H54 (cell line): ENCODE data around the gene NINJ1.

Source experiments
- DNase-seq: peaks from one replicate; pipeline ENCODE4 v3.0.0; 2011; ENCODE audit warnings: low spot score, mixed read lengths; ENCODE audit not compliant: insufficient read length
- FAIRE-seq: peaks from 3 replicates; lab custom pipeline; 2011; peaks lifted over from hg19 to GRCh38; lab: Jason Lieb, UNC
- POLR2A ChIP-seq: IDR thresholded peaks from 2 replicates; pipeline ENCODE4 v1.6.1; 2011; ENCODE audit warnings: low read depth, mild to moderate bottlenecking, low read length

The NINJ1 gene, protein sequence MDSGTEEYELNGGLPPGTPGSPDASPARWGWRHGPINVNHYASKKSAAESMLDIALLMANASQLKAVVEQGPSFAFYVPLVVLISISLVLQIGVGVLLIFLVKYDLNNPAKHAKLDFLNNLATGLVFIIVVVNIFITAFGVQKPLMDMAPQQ

DNA sequence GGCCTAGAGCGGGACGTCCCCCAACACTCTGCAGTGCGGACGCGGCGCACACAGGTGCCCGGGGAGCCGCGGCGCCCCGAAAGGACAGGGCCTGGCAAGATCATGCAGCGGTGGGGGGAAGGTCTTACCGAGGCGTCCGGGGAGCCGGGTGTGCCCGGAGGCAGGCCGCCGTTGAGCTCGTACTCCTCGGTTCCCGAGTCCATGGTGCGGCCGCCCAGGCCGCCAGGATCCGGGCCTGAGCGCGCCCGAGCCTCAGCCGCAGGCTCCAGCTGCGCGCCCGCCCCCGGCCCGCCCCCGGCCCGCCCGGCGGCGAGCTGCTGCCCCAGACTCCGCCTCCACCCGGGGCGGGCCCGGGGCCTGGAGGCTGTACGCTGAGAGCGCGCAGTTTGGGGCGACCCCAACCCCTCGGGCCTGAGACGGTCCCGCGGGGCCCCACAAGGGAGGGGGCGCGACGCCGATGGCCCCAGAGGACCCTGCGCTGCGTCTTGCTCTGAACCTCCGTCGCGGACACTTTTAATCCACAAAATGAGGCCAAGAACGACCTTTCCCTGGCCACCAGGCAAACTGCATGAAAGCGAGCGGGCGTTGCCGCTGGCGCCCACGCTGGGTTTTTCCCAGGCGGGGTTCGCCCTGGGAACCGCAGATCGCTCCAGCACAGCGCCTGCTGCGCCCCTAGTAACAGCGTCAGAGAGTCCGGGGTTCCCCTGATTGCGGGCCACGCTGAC lies at the start of gene NINJ1:
TSS of gene NINJ1 (minus strand) at position 237 of the 725 bp plus-strand sequence. CDS start at position 203, 34 bp downstream.
- no peak for FAIRE-seq
- DNase-seq: peak; percentile 87
- 0 out of 2 replicates have a peak, but pooled peaks have one; percentile 34 for TF ChIP-seq POLR2A

DNA sequence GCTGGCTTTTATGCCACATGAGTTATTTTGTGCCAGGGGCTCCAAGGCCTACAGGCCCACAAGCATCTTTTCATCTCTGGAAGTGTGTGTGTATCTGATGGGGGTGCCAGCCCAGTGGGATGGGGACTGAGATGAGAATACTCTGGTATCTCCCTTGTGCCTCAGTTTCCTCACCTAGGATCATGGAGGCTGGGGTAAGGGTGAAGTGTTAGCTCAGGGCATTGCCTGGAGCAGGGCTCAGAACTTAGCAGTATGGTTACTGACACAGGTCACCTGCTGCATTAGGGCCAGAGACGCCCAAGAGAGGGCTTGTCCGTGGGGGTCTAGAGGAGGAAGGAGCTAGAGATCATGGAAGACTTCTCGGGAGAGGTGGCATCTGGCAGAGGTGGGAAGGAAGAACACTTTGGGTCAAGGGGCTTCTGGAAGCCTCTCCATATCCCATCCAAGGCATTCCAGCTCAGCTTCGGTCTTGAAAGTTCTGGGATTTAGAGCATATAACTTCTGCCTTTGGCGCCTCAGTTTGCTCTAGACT lies 49.1 kb upstream of the NINJ1 start:
- TF ChIP-seq POLR2A: no peak
- FAIRE-seq (no peak), DNase-seq (no peak)

DNA sequence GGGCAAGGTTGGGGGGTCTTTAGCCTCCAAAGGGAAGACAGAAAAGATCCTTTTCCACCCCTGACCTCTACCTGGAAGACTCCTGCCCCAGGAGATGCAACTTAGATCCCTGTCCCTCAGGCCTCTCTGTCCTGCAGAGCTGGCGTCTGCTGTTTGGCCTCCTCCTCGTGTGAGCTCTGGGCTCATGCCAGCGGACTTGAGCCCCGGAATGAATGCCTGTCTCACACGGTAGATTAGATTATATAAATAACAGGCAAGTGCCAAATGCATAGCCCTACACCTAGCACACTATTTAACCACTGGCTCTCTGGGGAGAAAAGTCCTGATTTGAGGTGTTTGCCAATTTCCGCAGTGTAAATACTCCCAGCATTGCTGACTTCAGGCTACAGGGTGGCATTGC lies 48.5 kb upstream of the NINJ1 start:
- TF ChIP-seq POLR2A: no peak
- no peak for FAIRE-seq
- no peak for DNase-seq

DNA sequence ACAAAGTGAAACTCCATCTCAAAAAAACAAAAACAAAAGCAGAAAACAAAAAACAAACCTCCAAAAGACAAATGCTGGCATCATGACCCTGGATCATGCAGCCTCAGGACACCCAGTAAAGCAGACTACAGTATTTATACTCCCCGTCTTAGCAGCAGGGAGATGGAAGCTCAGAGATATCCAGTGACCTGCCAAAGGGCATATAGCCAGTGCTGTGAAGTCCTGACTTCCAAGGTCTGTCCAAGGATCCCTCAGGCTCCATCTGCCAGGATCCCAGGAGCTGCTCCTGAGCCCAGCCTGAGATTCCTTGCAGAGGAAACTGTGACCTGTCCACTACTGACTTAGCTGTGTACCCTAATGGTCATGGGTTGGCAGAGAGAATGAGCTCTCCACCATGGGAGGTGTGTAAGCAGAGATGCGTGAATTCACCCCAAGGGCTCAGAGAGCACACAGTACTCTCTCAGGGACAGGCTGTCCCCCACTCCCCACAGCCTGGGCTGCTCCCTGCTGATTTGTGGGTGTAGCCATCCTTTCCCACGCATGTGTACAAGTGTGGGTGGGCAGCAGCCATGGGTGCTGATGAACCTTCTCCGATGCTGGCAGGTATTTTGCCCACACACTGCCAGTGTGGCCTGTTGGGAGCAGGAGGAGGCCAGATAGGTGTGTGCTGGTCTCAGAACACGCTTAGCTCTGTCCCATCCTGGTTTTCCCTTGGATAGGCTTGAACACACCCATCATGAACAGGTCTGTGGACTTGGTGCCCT lies 47.8 kb upstream of the NINJ1 start:
- no peak for TF ChIP-seq POLR2A
- no peak for DNase-seq
- no peak for FAIRE-seq

- DNase-seq (no peak), FAIRE-seq (no peak)
- TF ChIP-seq POLR2A: no peak
These were observed 46.9 kb upstream of the NINJ1 start for GRCh38 chr9:93180938-93181337.

DNA sequence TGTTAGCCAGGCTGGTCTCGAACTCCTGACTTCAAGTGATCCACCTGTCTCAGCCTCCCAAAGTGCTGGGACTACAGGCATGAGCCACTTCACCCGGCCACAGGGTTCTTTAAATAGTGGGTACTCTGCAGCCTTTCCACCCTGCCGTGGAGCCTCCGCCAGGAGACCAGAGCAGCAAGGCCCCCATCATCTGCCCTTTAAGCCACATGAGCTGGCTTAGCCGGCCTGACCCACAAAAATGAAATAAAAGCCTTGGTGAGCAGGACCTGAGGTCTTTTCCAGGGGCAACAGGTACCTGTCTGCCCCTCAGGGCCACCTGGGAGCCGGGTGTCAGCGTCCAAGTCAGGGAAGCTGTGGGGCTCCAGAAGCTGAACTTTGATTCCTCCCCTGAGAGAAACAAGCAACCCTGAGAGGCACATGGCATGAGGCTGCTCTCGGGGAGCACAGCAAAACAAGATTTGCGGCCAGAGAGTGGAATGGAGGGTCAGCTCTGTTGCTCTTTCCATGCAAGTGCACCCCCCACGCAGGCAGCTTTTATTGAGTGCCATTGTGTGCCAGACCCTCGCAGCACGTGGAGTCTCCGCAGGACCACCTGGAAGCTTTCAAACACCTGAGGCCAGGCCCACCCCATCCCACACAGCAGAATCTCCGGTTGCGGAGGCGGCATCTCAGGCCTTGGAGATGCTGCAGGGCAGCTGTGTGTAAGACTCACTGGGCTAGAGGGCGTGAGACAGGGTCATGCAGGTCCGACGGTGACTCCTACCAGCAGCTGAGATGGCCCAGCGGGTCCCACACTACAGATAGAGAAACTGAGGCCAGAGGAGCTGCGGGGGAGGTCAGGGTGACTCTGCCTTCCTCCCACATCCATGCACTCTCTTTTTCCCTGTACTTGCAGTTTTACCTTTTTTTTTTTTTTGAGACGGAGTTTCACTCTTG lies 45.1 kb upstream of the NINJ1 start:
- TF ChIP-seq POLR2A: no peak
- FAIRE-seq: no peak
- DNase-seq: no peak

DNA sequence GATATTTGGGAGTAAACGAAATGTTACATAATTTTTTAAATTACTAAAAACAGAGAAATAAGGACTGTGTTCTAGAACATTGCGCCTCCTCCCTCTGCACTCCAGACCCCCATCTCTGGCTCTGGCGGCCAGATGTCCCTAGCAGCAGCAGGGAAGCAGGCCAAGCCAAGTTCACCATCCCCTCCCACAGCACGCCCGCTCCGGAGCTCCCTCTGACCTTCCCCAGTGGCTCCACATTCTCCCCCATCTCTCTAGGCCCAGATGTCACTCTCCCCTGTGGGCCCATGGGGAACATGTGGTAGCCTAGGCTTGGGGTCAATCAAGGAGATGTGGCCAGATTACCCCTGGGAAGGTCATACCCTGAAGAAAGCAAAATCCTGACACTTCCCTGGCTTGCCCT lies 43.6 kb upstream of the NINJ1 start:
- DNase-seq (no peak), FAIRE-seq (no peak)
- no peak for TF ChIP-seq POLR2A

DNA sequence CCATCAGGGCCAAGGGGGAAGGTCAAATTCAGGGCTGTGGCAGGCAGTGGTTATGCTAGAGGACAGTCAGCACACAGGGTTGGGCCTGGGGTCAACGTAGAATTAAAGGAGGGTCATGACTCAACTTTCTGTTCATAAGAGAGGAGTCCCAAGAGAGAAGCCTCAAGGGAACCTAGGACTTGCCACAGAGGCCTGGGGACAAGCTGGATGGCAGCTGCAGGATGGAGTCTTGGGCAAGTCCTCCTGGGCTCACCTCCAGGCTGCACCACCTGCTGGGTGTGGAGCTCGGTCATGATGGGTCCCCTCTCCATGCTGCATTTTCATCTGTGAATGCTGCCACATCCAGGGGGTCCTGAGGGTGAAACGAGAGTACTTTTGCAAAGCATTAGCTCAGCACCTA lies 40.9 kb upstream of the NINJ1 start:
- no peak for TF ChIP-seq POLR2A
- DNase-seq: no peak
- no peak for FAIRE-seq

DNA sequence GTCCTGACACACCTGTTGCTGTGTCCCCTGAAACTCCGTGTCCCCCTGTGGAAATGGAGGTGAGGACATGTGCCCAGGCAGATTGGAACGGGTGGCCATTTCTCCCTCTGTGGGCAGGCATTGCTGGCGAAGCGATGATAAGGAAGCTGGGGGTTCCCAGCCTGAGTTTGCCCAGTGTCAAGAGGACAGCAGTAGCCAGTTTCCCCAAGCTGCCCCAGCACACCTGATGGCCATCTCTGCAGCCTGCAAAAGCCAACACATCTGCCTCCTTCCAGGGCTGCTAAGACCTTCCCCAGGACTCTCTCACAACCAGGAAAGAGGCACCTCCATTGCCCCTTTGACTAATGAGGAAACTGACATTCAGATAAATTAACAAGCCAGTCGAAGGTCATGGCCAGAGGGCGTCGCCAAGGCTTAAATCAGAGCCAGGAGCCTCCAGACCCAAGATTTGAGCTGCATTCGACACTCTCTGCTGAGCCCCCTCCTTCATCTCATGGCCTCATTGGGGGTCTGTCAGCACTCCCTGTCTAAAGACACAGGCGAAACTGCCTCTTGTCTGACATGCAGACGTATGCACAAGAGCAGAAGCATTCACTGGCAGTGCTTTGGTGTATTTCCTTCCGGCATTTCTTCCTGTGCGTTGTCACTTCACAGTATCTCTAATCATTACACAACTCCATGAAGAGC lies 39.5 kb upstream of the NINJ1 start:
- DNase-seq: no peak
- TF ChIP-seq POLR2A: no peak
- no peak for FAIRE-seq

DNA sequence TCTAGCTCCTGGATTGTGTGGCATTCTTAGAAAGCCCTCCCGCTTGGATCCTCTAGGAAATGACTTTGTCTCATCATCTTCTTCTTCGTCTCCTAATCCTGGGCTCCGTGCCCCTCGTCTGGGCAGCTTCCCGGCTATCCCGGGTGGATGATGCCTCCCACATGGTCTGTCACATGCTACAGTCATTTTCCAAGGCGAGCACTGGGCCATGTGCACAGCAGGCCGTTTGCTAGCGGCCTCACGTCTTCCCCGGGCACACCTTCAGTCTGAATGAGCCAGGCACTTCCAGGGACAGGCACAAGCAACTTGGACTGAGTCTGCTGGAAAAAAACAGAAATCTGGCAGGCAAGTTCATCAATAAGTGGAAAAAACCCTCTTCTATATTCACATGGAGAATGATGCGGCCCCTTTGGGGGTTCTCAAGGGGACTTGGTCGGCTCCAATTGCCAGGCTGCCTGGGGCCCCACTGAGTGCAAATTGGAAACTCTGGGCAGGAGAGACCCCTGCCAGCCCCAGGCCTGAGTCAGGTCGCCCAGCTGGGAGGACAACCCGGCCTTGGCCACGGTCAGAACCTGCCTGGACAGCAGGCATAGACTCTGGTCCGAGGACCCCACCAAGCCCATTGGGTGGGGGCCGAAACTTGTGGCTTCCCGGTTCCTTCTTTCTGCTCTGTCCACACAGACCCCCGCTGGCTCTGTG lies 38.8 kb upstream of the NINJ1 start:
- no peak for FAIRE-seq
- TF ChIP-seq POLR2A: no peak
- DNase-seq: no peak

GRCh38 chr9:93171261-93171990 lies 37.4 kb upstream of the NINJ1 start:
- DNase-seq (no peak), FAIRE-seq (no peak)
- no peak for TF ChIP-seq POLR2A
